Measurements from ENCODE around the gene SYT9.

DNA sequence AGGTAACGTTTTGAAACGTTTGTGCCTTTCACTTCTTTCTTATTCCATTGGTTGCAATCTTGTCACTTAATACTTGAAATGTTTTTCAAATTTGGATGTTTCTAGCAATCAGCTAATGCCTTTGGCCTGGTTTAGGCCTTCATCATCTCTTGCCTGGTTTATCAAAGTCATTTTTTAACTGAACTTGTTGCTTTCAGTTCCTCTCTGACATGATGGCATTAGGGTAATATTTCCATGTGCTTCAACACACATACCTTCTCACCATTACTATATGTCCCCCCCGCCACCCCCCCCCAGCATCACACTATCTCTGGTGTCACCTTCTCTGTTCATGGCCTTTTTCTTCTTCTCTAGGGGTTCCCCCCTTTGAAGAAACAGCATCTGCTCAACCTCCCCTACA lies 1.5 kb upstream of the SYT9 start:
- TF ChIP-seq RAD21 (IDR thresholded peaks at IDR 0.05; ENCODE audit: low read depth) (no peak), CREB1 (IDR thresholded peaks at IDR 0.05; ENCODE audit: low read depth) (no peak), CEBPB (IDR thresholded peaks at IDR 0.05) (no peak), EGR1 (IDR thresholded peaks at IDR 0.05) (no peak), TAF1 (IDR thresholded peaks at IDR 0.05; ENCODE audit: low read depth) (no peak)
- TF ChIP-seq, protein P1, sequence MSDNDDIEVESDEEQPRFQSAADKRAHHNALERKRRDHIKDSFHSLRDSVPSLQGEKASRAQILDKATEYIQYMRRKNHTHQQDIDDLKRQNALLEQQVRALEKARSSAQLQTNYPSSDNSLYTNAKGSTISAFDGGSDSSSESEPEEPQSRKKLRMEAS (IDR thresholded peaks at IDR 0.05), result no peak
